NCI-H446 treated with DMSO at 0.1 percent for 48 hours (cell line): ENCODE results near the gene IL17RB.

Source experiments
- DNase-seq: peaks from one replicate; lab custom pipeline; 2025; lab: John Stamatoyannopoulos, UW

The IL17RB gene

DNA sequence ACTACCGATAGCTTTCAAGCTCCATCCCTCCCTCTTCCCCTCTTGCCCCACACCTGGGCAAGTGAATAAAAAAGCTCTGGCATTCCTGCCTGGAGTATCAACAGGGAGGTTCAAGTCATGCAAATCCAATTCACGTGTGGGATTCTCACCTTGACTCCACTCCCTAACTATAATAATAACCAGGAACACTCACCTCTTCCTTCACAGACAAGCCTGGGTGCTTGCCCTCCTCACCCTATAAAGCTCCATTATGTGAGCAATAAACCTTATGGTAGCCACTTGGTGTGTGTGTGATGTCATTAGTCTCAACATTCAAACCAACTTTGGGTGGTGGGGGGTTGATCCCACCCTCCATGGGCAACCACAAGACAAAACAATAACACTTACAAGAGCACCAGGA lies 16.8 kb upstream of the IL17RB start:
- DNase-seq = no peak

DNA sequence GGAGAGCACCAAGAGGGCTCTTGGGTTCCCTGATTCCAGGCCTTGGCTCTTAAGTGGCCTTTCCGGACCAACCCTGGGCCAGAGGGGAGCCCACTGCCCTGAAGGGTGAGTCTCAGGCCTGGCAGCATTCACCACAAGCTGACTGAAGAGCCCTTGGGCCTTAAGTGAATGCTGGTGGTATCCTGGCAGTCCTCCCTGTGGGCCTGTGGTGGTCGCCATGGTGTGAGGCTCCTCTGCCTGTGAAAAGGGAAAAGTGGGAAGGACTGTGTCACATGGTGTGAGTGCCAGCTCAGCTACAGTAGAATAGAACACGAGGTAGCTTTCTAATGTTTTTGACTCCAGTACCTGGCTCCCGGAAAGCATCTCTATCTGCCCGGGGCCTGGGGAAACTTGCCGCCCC lies 15.4 kb upstream of the IL17RB start:
- no peak for DNase-seq

DNA sequence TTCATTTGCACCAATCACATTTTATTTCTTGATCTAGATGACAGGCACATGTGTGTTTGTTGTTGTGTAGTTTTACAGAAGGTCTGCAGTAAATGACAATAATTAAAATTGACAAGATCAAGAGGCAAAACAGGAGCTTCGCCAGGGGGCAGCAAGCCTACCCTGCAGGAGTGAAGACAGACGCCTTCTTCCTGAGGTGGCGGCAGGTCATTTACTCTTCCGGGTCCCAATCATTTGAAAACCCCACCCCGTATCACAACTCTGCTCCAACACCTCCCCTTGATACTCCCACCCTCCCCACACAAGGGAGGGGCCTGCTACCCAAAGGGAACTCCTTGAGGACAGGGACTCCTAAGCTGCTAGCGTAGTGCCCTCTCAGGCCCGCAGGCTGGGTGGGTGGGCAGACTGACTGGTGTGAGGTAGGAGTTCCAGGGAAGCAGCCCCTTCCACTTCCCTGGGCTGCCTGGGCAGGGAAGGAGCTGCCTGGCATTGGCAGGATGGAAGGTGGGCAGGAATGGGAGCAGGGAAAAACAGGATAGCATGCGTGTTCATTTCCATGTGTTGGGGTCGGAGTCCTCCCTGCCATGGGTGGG lies 13.2 kb upstream of the IL17RB start:
- DNase-seq = no peak

DNA sequence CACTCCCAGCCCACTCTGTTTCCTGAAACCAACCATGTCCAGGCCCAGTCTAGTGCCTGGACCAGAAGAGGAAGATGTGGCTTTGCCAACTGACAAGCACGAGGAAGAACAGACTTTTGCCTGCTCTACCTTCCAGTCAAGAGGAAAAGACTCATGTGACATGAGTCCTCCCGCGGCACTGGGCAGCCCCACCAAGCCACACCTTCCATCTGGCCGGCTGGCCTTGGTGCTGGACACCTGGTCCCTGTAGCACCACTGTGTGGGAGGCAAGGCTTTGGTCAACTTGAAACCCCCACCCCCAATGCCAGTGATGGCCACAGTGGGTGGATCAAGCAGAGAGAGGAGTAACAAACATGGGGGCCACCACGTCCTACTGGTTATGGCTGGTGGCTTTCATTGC lies 12.7 kb upstream of the IL17RB start:
- no peak for DNase-seq

DNA sequence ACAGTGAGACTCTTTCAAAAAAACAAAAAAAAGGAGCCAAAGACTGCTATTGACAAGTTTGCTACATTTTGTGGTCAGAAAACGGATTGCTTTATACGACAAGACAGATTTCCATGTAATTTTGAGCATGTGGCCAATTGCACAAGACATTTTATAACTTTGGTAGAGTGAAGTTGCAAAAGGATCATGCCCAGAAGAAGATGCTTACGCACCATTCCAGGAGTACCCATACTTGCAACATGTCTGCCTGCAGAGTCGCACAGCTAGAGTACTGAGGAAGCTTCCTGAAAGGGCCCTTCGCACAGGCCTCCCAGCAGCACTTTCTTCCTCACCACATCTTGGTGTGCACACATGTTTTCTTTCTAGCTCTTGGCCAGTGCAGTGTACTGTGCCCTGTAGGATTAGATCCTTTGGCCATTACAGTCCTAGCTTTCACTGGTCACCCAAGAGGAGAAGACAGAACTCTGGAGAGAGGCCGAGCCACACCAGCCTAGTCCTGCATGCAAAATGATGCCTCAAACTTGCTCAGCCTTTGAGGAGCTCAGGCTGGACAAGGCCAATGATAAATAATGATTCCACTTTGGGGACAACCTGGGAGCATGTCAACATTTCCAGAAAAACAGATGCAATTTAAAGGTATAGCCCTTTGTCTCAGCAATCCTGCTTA lies 11.8 kb upstream of the IL17RB start:
- DNase-seq = no peak

DNA sequence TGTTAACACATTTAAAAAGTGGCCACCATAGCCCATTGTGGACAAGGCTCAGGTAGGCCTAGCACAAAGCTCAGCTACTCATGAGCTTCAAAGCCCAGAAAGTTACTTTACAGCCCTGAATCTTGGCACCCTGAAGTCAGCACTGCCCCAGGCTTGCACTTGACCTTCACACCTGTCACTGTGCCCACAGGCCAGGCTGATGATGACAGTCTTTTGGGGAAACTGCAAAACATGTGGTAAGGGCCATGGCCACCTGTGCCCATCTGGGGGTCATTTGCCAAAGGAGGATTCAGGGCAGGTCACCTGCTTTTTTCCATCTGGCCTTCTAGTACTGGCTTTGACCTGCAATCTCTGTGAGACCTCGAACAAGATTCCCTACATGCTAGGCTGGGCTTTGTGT lies 11.1 kb upstream of the IL17RB start:
- no peak for DNase-seq

DNA sequence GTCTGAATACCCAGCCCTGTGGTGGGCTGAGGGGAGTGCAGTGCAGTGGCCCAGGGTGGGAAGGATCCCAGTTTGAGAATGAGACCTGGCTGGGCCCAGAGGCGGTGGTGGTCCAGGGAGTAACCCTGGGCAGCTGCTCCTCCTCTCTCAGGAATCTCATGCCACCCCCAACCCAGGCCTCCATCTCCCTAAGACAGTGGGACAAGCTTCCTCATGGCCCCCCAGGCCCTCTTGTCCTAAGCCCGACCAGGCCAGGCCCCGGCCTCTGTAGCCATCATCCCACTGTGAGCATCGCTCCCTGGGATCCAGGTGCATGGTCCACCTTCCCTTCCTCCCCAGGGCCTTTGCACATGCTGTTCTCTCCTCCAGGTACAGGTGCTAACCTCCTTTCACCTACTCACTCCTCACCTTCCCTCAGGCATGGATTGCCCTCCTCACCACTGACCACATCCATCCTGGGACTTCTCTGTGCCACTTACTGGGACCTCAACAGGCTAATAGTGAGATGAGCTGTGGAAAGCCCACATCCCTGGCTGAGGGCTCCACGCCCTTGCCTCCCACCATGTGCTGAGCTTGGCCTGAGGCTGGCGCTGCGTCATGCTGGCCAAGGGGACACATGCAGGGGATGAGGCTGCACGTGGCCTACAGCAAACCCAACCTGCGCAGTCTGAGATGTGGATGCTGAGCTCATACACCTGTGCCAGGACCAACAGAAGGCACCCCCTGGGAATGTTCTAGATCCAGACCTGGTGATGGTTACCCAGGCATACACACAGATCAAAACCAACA lies 10.1 kb upstream of the IL17RB start:
- no peak for DNase-seq

DNA sequence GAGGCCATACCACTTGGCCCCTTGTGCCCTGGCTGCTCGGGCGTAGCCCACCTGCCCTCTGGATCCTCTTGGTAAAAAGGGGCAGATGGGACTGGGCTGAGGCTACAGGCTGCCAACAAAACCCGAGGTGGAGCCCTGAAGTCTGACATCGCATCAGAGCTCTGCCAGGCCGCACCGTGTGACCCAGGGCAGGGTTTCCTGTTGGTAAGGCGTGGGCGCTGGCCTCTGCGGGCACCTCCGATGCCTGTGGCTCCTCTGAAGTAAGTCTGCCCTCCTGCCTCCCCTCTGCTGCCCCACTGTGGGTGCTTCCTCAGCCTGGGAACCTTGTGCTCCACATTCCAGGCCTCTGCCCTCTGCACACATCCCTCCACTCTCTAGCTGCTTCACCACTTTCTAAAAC lies 9.0 kb upstream of the IL17RB start:
- no peak for DNase-seq

DNA sequence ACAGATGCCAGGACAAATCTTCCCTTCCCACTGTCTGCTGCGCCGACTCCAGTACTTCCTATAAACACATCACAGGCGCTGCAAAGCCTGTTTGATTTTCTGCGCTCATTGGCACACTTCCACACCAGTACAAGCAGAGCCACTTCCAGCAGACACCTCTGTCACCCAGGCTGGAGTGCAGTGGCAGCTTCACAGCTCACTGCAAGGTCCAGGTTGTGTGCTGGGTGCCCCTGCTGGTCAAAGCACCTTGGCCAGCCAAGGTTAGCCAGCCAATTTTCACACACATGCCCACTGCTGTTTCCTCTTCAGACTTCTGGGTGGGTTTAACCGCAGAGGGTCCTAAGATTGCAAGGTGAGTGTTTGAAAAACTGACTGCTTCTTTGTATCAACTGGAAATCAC lies 5.1 kb upstream of the IL17RB start:
- no peak for DNase-seq

DNA sequence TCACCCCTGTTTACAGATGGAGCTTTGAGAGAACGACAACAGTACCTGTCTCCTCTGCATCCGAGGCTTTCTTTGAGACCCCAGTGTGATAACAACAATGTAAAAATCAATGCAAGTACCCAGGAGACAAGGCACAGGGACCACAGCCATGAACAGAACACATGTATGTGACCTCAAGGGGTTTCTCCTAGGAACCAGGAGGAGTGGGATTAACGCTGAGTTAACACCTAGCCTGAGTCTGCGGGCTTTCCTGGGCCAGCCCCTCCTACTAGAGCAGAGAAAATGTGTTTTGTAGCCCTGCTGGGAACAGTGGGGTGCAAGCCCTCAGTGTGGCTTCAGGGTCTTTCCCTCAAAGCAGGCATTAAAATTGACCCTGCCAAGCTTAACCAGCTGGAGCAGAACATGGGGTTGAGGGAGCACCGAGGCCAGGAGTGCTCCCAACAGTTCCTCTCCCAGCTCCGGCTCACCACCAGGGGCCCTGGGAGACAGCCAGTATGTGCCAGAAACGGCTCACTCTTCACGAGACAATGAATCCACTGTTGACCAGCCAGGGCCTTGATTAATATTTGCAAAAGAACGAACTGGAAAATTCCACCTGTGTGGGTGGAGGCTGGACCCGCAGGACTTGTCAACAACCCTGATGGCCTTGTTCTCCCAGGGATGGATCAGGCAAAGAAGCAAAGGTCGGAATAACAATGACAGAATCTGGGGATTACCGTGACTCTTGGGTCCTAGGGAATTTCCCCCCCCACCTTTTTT lies 3.8 kb upstream of the IL17RB start:
- DNase-seq = no peak

DNA sequence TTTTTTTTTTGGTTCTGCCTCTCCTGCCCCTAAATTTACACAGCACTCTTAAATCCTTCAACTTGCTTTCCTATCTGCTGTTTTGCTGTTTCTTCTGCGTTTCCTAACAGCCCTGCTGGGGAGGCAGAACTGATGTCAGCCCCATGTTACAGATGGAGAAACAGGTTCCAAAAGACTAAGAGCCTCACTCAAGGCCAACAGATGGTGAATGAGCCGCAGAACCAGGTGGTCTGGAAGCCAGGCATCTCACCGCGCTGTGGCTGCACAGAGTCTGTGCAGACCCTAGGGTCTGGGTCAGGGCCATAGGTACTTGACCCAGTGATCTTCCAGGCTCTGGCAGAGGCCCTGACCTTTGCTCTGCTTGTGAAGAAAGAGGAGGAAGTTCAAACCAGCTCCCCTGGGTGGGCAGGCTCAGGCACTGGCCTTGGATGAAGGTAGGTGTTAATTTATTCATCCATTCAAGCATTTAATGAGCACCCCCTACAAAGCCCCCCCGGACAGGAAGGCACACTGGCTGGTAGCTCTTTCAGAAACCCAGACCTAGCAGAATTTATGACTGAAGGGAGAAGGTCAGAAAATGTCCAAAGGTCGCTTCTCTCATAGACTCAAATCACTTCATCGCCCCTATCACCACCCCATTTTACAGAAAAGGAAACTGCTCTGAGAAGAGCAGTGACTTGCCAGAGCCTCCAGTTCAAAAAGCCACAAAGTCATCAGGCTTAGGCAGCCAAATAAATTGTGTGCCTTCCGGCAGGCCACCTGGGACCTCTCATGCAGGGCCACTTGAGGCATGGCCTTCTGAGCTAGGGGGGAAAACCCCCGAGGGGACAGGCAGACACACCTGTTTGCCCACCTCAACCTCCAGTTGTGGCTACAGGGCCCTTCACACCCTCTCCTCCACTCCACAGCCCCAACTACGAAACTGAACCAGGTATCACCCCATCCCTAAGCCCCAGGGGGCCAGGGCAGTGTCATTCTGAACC lies 2.9 kb upstream of the IL17RB start:
- no peak for DNase-seq

DNA sequence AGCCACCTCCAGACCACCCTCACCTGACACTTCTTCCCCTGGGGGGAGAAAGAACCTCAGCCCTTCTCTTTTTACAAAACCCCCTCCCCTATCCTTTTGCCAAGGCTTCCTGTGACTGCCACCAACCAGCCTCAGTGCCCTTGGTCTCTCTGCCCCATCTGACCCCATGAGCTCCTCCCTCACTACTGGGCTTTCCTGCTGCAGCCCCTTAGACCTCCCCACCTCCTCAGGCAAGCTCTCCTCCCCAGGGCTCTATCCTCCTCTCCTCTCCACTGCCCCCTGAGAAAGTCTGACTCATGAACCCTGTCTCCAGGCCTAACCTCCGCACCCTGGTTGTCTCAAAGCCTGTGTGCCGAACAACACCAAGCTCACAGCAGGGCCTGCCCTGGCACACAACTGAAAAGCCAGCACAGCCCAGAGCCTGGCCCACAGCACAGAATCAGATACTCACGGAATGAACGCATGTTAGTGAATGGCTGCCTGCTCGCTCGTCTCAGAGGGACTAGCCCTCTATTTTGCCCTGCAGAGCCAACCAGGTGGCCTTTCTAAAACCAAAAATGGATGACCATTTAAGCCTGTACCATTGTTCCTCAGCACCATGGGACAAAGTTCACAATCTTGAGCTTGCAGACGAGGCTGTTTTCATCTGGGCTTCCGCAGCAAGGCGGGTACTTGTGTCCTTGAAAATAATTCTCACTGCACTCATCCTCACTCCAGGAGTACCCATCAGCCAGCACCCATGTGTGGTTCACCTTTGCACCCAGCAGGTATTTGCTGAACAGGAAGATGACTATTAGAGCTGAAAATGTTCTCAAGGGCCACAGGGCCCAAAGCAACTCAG lies 1.9 kb upstream of the IL17RB start:
- no peak for DNase-seq

DNA sequence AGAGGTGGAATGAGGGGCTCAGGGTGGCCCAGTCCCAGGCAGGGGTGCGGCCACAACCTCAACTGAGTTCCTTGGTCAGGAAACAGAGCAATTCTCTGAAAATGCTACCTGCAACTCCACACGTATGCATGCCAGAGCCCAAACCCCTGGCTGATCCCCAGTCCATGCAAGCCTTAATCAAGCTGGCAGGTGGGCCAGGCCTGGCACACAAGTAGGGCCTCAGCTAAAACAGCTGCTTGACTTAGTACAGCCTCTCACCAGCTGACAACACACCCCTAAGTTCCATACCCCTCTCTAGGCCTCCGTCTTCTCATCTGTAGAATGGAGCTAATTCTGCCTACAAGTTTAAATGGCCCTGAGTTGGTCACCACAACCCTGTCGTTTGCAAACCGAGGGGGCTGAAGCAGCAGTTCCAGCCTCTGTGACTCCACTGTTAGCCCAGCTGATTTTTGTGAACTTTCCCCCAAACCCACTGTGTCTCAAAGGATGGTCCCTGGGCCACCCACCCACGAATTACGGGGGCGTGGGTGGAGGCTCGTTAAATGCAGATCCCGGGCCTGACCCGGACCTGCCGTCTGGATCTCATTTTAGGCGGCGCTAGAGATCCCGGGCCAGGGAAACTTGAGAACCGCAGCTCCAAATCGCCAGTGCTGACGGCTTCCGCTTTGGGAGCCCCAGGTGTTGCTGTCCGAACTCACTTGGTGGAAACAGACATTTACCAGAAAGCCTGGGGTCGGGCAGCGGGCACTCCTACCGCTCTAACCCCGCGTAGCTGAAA lies 1.1 kb upstream of the IL17RB start:
- DNase-seq = no peak

DNA sequence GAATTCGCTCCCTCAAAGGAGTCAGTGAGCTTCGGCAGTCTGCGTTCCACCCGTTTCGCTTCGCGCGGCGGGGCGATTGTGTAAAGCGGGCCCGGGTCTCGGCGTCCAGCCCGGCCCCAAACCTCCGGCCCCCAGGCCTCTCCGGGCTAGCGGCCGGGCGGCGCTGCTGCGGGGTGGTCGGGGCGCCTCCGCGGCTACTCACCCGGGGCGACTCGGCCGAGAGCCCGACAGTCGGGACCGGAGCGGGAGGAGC lies 561 bp upstream of the IL17RB start:
- DNase-seq = no peak

DNA sequence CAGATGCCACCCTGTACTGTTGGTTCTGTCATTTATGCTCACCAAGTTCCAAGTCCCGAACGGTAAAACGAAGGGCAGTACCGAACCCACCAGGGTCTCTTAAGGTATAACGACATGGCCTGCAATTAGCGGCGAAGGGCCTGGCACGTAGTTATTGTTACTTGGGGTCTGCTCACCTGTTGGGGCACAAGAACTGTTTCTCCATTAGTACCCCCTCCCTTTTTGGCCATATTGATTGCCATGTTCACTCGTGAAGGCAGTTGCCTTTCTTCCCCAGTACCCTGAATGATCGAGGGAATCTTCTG lies 435 bp downstream of the IL17RB start:
- DNase-seq = no peak

DNA sequence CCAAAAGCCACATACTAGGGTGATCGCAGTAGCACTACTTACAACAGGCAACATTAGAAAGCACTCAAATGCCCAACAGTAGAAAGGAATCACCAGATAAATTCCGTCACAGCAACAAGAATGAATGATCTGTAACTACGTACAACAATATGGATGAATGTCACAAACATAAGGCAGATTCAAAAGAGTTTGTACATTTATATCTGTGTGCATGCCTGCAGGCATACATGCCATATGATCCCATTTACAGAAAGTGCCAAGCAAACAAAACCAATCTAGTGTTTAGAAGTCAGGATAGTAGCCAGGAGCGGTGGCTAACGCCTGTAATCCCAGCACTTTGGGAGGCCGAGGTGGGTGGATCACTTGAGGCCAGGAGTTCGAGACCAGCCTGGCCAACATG lies 3.5 kb downstream of the IL17RB start:
- DNase-seq = no peak

DNA sequence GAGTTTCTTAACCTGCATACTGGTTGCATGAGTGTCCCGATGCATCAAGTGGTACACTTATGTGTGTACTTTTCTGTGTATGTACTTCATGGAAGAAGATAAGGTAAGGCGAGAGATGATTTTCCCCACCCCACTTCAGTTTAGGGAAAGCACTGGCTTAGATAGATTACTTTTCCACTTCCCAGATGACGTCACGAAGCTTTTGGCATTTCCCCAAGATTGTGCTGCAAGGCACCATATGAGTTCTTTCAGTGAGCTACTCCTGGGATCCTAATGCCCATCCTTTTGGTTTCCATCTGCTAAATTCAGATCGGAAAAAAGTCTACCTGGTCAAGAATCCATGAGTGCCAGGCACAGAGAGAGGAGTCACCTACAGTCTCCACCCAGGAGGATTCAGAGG lies 4.5 kb downstream of the IL17RB start:
- no peak for DNase-seq

DNA sequence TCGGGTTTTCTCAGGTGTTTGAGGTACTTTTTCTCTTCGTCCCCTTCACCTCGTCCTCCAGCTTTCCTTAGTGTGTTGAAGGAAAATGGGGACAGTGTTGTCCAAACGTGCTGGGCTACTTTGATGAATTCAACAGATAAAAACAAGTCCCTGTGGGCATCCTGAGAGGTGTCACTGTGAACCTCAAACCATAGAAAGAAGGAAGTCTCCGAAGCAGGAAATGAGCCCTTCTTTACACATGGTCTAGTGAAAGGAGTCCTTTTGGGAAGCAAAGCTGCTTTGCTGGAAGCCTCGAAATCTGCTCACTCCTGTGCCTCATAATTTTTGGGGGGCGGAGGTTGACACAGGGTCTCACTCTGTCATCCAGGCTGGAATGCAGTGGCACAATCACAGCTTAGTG lies 10.6 kb downstream of the IL17RB start:
- no peak for DNase-seq

DNA sequence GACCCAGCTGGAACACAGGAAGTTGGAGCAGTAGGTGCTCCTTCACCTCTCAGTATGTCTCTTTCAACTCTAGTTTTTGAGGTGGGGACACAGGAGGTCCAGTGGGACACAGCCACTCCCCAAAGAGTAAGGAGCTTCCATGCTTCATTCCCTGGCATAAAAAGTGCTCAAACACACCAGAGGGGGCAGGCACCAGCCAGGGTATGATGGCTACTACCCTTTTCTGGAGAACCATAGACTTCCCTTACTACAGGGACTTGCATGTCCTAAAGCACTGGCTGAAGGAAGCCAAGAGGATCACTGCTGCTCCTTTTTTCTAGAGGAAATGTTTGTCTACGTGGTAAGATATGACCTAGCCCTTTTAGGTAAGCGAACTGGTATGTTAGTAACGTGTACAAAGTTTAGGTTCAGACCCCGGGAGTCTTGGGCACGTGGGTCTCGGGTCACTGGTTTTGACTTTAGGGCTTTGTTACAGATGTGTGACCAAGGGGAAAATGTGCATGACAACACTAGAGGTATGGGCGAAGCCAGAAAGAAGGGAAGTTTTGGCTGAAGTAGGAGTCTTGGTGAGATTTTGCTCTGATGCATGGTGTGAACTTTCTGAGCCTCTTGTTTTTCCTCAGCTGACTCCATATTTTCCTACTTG lies 11.9 kb downstream of the IL17RB start:
- no peak for DNase-seq

DNA sequence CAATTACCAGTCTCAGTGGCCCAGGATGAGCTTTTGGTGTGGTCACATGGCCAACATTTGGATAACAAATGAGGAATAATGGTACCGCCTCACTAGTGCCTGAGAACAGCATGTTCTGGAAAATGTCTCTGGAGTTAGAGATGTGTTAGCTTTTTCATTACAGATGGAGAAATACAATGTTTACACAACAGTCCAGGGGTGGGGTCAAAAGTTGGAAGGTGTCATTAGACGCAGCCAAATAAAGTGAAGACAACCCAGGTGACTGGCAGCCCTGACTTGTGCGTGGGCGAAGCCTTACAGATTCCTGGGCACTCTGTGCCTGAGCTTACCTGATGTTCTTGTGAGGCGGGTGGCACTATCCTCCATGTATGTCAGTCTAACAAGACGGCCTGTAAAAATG lies 12.8 kb downstream of the IL17RB start:
- no peak for DNase-seq
